NCI-H82 treated with DMSO at 0.1 percent for 48 hours (cell line): ENCODE measurements around the gene KLC1.
"Not testable (repeated sequence)": the region's sequence is repeated elsewhere in the genome, so short reads cannot be mapped to it uniquely, and the experiment has no call there.

Experiments used
- DNase-seq: peaks from one replicate; lab custom pipeline; 2025; ENCODE audit not compliant: unreplicated experiment; lab: John Stamatoyannopoulos, UW

Gene KLC1

DNA sequence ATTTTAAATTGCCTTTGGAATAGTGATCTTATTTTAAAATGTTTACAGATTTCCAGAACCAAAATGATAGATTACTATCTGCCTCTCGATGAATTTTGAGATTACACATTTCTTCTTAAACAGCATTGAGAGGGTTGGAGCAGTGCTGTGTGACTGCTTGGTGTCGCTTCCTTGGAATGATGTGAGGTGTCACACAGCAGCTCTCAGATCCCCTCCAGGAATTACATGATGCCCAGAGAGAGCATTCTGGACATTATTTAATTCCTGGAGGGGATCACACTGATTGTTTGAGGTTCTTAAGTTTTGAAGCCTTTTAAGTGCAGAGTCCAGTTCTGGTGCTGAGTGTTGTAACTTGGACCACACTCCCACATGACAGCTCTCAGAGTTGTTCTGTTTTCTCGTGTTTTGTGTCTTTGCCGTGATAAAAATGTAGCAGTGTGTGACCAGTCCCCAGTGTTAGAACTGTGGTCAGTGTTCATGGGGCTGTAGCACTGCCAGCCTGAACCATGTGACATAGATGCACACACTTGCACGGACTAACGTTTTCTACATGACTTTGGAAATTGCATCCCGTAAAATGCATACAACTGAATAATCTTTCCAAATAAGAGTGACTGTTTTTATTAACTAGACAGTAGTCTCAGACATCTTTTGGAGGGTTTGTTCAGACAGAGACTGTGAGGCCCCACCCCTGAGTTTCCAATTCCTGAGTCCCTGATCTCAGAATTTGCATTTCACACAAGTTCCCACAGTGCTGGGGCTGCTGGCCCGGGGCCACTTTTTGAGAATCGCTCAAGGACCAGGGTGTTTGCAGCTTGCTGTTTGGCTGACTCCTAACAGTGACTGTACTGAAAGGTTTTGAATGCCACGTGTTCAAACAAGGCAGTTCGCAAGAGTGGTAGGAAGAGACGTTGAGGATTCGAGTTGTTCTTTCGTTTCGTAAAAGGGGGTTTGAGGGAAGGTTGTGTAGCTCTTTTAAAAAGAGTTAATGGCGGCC, 60.2 kb downstream of the KLC1 start:
- no peak for DNase-seq

DNA sequence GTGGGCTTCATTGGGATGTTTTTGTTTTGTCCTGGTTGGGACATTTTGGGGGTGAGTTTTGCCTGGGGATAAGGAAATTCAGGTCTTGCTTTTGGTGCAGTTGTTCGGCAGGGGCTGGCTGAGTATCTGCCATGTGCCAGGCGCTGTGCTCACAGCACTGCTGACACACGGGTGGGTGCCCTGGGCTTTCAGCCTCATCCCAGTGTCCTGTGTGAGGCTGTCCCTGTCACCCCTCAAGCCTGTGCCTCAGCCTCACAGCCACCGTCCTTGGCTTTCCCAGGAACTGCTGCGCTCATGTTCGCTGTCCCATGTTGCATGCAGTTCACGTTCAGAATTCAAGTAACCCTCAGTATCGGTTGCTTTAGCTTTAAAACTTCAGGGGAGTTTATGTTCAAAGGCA, 61.3 kb downstream of the KLC1 start:
- DNase-seq: no peak

GRCh38 chr14:103691655-103692054, 62.6 kb downstream of the KLC1 start:
- not testable (repeated sequence) for DNase-seq

GRCh38 chr14:103692159-103692558, 63.1 kb downstream of the KLC1 start:
- DNase-seq: no peak

DNA sequence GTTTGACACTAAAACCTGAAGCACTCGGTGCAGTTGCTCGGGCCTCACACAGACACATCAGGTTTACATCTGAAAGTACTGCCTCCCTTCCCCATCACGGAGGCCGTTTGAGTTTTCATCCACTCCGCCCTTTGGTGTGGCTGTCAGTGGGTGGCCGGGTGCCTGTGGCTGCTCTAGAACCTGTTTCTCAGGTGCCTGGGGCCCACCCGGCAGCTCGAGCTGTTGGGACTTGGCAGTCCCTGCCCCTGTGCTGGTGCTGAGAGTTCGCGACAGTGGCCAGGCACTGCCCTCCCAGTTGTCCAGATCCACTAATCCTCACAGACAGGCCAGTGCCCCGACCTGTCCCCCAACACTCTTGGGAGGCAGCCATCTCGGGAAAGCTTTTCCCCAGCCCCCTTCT, 63.9 kb downstream of the KLC1 start:
- no peak for DNase-seq

DNA sequence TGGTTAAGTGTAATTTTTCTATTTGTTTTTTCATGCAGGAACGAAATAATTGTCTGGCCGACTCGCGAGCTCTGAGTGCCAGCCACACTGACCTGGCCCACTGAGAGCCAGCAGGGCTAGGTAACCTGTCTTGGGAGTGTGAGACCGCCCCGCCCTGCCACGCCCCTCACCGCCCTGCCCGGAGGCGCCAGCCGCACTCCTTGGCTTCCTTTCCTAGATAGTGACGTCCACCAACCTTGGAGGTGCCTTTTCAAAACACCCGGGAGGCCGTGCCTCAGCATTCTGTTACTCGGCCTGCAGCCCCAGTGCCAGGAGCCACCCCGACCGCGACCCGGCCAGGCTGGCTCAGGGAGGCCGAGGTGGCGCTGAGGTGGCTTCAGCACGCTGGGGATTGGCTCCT, 64.5 kb downstream of the KLC1 start:
- DNase-seq: no peak

DNA sequence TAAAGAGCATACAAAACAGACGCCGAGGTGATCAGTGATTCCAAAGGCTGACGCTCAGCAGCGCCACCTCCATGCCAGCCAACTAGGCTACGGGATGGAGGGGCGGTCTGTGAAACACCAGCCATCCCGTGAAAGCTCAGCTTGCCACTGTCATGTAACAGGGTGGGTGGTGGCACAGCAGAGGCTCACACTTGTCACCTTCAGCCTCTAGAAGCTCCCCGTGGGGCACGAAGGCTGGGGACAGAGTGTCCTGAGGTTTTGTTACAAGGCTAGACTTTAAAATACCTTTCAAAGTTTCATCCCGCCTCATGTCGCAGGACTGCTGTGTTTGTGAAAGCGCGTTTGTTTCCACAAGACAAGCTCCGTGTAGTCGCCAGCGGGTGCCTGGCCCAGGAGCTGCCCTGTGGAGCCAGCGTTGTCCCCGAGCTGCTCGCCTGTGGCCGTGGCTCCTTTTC, 65.6 kb downstream of the KLC1 start:
- no peak for DNase-seq

DNA sequence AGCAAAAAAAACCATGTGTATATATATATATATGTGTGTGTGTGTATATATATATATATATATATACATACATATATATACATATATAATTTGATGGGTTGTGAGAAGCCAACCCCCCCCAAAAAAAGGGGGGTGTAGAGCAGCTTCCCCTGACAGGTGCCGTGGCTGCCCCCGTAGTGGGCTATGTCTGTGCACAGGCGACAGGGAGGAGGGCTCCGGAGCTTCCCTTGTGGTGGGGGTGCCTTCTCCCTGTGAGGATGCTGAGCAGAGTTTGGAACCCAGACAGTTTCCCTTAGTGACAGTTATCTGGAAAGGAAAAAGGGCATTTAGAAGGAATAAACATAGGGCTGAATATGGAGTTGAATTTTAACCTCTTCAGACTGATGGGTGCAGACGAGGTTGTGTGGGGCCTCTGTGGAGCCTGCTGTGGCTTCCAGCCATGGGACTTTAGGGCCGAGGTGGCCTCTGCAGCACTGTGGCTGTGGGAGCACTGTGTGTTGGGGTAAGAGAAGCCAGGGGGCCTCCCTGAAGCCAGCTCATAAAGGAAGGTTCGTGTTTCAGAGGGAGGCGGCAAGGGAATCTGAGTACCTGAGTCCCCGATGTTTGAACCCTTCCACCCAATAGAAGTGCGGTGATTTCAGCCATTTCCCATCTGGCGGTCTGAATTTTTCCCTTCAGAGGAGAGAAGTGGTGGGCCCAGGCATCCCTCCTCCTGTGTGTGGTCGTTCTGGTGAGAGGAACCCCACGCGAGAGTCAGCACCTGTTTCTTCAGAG, 66.5 kb downstream of the KLC1 start:
- DNase-seq: no peak

GRCh38 chr14:103696070-103696402, 67.0 kb downstream of the KLC1 start:
- no peak for DNase-seq

GRCh38 chr14:103696466-103697071, 67.6 kb downstream of the KLC1 start:
- no peak for DNase-seq

DNA sequence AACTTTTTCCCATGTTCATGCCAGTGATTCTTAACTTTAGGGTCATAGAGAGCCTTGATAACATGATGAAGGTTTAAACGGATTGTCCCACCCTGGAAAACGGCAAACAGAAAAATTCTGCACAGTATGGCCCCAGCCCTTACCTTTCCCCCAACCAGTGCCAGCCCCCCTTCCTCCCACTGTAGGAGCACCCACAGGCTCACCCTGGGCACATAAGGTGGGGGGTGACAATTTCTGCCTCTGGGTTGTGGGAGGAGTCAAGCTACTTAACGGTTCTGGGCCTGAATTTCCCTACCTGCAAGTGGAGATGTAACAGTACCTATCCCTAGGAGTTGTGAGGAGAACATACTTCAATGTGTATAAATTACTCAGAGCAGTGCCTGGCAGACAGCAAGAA, 68.2 kb downstream of the KLC1 start:
- DNase-seq: no peak

DNA sequence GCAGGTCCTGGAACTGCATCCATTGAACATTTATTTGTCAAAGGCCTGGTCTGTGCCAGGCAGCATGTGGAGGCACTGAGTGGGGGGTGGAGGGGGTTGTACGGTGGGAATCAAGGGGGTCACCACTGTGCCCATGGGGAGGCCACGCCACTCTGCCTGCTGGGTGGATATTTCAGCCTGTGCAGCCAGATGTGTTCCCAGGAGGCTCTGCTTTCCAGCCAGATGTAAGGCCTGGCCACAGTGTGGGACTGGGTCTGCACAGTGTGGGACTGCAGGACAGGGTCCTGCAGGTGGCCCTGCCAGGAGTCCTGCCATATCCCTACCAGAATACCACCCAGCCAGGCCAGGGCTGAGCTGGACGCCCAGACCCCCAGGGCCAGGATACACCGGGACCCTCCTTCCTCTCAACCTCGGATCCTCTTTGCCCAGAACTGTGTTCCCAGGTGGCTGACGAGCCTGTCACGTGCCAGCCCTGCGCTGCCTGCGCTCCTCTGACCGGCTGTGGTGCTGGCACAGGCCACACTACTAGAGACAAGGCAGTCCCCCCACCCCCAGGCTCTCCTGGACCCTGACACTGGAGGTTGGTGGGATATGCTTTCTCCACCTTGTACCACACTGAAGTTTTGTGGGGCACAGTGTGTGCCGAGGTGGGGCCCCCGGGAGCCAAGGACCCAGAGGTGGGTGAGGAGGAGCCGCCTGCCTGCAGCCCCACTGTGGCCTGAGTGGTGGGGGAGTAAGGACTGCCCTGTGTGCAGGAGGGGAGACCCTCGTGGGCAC, 68.8 kb downstream of the KLC1 start:
- DNase-seq: no peak

DNA sequence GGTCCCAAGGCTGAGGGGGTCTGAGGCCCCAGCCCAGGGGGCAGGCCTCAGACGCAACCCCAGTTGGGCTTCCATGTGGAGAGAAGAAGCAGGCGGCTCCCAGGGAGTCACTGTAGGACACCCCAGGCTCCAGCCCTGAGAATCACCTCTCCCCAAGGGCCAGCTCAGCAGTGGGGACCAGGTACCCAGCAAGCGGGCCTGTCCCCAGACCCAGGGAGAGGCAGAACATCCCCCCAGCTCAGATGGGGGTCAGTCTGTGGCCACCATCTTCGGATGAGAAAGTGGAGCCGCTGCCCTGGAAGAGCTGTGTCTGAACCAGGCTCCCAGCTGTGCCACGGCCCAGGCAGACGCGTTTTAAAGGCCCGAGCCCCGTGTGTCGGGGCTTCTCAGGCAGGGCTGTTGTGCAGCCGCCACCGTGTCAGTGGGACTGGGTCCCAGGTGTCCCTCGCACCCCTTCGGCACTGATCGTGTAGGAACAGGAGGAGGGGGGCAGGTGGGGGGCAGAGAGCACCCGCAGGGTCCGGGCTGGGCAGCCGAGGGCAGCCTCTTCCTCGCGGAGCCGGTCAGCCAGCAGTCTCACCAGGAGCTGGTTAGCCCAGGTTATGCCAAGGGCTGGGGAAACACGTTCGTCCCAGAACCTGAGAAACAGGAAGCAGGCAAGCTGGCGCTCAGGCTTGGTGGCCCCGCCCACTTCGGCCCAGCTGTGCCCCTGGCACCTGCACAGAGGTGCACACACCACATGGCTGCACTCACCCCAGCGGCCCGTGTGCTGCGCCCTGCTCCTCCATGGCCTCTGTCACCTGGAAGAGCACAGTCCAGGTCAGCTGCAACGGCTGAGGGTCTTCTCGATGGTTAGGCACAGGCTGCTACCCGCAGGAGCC, 69.6 kb downstream of the KLC1 start:
- DNase-seq: no peak

- no peak for DNase-seq
These were observed 70.2 kb downstream of the KLC1 start for GRCh38 chr14:103699261-103699661.

GRCh38 chr14:103699901-103700752, 71.1 kb downstream of the KLC1 start:
- no peak for DNase-seq

DNA sequence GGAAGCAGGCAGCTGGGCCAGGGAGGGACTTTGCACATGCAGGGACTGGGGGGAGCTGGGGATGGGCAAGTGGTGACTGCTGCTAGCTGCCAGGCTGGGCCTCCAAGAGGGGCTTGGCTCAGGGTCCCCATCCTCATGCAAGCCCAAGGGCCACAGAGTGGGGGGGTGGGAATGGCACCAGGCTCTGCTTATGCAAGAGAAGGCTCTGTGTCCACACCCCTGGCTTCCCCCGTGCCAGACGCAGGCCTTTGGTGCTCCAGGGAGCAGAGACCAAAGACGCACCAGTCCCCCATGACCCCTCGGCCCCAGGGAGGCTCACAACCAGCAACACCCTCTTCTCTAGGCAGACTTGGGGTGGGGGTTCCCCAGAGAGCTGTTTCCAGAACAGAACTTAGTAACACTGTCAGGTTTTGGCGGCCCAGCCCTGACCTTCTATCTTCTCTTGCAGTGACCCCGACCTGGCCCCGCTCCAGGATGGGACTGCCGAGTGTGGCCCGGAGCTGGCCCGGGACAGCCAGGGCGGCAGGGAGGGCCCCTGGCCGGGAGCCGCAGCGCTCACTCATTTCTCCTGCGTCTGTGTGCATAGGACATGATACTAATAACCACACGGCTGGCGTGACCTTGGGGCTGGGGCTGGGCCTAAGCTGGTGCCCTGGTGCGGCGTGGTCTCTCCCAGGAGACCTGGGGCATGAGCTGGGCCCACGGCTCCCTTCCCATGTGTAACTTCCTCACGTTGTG, 71.9 kb downstream of the KLC1 start:
- no peak for DNase-seq

GRCh38 chr14:103702095-103702494, 73.1 kb downstream of the KLC1 start:
- no peak for DNase-seq
